NCI-H2107 treated with DMSO at 0.1 percent for 48 hours (cell line): ENCODE results near the gene RDH5.

ENCODE experiments used
- DNase-seq: peaks from one replicate; lab custom pipeline; 2025; ENCODE audit not compliant: unreplicated experiment; lab: John Stamatoyannopoulos, UW

The RDH5 gene, protein sequence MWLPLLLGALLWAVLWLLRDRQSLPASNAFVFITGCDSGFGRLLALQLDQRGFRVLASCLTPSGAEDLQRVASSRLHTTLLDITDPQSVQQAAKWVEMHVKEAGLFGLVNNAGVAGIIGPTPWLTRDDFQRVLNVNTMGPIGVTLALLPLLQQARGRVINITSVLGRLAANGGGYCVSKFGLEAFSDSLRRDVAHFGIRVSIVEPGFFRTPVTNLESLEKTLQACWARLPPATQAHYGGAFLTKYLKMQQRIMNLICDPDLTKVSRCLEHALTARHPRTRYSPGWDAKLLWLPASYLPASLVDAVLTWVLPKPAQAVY

DNA sequence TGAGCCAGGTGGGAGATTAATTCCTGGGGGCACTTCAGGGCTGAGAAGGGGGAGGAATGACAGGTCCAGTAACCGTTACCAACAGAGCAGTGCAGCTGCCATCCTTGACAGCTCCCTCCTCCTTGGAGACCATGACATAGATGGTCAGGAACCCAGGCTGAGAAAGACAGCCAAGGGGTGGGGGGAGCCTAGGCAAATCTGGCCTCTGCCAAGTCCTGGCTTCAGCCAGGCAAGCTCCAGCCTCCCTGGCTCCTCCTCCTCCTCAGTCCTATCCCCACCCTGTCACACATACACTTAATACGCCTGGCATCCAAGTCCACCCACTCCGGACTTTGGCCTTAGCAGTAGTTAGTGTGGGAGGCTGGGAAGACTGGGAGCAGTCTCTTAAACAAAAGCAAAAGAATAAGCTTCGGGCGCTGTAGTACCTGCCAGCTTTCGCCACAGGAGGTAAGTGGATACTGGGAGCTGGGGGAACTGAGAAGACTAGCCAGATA, at the start of gene RDH5:
Gene RDH5, plus strand, starts transcription at position 323 of the 494 bp plus-strand sequence. CDS start 792 bp downstream, outside the sequence.
- no peak for DNase-seq

DNA sequence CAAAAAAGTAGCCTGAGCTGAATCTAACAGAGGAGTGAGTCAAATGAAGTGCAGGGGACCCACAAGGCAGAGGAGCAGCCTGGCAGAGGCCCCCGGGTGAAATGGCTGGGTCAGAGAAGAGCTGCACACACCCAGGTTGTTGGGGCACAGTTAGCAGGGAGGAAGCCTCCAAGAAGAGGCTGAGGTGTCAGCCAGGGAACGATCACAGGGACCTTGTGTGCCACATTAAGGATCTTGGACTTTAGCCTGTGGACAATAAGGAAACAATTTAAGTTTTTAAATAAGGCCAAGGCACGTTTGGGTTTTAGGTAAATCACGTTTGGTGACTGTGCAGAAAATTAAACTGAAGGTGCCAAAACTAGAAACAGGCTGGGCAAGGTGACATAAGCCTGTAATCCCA, 48.4 kb upstream of the RDH5 start:
- no peak for DNase-seq

DNA sequence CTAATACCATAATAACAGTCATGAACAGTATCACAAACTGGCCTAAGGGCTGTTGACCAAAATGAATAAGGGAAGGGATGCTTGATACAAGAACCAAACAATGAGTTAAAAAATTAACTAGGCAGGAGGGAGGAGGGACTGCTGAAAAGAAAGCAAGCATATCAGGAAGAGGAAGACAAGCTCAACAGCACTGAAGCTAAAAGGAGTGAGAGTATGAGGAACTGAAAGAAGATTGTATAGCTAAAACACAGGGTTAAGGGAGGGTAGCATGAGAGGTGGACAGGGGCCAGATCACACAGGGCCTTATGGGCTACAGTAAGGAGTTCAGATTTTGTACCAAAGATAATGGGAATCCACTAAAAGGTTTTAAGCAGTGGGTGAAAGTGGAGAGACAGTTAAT, 46.6 kb upstream of the RDH5 start:
- DNase-seq = no peak

DNA sequence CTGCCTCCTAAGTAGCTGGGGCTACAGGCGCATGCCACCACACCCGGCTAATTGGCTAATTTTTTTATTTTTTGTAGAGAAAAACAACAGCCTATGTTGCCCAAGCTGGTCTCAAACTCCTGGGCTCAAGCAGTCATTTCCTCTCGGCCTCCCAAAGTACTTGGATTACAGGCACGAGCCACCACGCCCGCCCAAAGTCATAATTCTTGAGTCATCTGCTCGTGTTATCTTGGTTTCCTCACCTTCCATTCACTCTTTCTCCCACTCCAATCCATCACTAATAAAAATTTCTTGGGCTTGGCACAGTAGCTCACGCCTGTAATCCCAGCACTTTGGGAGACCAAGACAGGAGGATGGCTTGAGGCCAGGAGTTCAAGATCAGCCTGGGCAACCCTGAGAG, 44.5 kb upstream of the RDH5 start:
- no peak for DNase-seq

DNA sequence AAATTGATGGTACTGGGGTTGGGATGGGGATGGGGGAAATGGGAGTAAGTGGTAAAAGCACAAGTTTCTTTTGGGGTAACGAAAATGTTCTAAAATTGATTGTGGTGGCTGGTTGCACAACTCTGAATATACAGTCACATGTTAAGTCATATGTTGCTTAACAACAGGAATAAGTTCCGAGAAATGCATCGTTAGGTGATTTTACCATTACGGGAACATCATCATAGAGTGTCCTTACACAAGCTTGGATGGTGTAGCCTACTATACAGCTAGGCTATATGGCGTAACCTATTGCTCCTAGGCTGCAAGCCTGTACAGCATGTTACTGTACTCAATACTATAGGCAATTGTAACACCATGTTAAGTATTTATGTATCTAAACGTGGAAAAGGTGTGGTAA, 43.5 kb upstream of the RDH5 start:
- DNase-seq = no peak

DNA sequence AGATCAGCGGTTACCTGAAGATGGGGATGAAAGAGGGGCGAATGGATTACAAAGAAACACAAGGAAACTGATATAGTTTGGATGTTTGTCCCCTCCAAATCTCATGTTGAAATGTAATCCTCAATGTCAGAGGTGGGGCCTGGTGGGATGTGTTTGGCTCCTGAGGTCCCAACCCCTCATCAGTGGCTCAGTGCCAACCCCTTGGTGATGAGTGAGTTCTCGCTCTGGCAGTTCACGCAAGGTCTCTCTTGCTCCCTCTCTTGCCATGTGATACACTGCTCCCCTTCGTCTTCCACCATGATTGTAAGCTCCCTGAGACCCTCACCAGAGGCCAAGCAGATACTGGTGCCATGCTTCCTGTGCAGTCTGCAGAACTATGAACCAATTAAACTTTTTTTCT, 40.5 kb upstream of the RDH5 start:
- no peak for DNase-seq

DNA sequence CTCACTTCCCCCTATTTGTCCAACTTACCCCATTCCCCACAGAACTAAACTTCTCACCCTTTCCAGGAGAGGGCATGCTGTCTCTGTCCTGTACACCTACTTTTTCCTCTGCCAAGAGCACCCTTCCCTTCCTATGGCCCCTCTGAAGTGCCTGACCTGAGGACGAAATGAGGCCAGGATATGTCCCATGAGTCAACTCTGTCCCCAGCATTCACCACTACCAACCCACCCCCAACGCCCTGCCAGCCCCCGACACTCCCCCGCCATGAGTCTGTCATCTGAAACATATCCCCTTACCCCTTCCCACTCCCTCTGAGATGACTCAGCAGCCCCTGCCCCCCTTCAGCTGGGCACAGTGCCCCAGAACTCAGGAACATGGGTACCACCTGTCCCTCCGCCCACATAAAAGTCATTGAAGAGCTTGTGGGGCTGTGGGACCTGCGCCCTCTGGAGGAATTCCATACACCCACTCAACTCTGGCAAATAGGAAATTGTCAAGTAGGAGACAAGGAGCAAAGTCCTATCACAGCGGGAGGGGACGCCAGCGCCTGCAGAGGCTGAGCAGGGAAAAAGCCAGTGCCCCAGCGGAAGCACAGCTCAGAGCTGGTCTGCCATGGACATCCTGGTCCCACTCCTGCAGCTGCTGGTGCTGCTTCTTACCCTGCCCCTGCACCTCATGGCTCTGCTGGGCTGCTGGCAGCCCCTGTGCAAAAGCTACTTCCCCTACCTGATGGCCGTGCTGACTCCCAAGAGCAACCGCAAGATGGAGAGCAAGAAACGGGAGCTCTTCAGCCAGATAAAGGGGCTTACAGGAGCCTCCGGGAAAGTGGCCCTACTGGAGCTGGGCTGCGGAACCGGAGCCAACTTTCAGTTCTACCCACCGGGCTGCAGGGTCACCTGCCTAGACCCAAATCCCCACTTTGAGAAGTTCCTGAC, 38.8 kb upstream of the RDH5 start:
- no peak for DNase-seq

DNA sequence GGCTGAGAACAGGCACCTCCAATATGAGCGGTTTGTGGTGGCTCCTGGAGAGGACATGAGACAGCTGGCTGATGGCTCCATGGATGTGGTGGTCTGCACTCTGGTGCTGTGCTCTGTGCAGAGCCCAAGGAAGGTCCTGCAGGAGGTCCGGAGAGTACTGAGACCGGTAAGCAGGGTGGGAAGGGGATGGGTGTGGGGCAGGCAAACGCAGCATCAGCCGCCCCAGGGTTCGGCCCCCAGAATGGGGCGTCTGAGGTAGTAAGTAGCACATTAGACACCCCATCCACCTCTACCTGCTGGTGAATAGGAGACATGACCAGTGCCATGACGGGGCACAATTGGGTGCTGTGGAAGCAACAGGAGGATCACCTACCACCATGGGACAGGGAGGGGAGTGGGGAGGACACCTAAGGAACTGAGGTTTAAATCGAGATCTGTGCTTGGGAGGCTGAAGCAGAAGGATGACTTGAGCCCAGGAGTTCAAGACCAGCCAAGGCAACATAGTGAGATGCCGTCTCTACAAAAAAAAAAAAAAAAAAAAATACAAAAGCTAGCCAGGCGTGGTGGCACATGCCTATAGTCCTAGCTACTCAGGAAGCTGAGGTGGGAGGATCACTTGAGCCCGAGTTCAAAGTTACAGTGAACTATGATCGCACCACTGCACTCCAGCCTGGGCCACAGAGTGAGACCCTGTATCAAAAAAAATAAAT, 38.0 kb upstream of the RDH5 start:
- no peak for DNase-seq

DNA sequence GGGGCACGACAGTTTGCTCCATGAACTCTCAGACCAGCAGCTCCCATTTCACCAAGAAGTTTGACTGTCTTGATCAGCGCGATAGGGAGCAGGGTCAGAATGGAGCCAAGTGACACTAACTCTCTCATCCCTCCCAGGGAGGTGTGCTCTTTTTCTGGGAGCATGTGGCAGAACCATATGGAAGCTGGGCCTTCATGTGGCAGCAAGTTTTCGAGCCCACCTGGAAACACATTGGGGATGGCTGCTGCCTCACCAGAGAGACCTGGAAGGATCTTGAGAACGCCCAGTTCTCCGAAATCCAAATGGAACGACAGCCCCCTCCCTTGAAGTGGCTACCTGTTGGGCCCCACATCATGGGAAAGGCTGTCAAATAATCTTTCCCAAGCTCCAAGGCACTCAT, 36.5 kb upstream of the RDH5 start:
- no peak for DNase-seq

DNA sequence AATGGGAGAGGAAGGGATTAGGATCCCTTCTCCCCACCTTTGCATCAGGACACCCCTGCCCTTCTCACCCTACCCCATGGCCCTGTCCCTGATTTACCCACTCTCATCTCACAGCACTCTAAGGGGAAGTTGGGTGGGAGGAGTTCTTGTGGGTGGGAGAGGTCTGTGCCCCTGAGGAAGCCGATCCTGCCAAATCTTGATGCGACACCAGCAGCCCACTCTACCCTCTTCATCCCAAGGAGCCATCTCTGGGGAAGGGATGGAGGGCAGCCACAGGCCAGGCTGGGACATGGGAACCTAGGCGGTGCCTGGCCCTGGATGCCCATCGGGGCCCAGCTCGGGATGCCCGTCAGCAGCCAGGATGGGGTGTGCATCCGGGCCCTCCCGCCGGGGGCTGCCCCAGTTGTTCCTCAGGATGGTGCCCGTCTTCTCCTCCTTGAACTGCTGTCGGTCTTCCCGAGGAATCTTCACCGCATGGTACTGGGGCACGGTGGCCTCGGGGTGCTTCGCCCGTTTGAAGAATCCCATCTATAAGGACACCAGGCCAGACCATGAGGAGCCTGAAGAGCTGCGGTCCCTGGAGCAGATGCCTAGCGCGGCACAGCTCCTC, 35.3 kb upstream of the RDH5 start:
- DNase-seq = no peak

DNA sequence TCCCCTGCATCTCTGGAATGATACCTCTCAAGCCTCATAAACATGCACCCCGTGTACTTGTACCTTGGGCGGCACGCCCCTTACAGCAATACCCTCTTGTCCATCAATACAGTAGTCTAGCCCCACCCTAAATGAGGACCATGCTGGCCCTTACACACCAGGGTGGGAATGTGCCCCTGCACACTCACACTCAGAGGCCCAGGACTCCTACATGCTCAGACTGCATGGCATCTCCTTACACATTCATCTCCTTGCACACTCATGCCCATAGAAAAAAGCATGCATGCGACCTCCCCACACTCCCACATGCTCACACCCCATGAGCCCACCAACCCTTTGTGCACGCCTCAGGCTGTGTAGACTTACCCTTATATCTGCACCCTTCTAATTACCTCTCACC, 34.5 kb upstream of the RDH5 start:
- no peak for DNase-seq

DNA sequence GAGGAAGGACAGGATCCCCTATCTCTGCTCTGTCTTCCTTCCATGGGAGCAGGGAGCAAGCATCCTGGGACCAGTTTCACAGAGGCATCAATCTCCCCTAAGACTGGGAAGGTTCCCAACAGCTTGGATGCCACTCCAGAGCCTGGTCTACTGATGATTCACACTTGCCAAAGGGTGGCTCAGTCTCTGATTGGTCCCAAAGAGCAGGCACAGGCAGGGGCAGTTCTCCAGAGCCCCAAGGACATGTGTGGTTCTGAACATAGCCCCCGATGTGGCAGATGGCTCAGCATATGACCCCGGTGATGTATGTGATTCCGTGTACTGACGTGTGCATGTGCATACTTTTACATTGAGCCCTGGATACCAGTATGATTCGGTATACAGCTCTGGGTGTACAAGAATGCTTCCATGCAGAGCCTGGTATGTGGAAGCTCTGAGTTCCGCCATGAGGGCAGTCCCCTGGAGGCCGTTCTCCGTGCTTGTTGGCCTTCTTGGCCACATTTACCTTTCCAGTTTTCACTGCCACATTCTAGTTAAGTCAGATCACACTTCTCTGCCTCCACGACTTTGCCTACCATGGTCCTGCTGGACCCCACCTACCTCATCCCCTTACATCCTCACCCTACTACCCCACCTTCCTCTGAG, 33.7 kb upstream of the RDH5 start:
- DNase-seq = no peak

DNA sequence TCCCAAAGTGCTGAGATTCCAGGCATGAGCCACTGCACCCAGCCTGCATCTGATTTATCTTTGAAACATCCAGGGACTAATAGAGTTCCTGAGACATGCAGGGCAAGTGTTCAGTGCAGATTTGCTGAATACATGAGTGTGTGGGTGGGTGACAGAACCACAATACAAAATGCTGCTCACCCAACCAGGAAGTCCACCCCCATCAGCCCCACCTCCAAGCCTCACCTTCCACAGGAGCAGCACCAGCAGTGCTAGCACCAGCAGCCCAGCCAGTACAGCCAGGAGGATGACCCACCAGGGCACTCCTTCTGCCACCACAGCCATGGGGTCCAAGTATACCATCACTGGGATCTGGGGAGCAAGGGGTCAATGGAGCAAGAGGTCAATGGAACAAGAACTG, 32.4 kb upstream of the RDH5 start:
- DNase-seq = no peak

DNA sequence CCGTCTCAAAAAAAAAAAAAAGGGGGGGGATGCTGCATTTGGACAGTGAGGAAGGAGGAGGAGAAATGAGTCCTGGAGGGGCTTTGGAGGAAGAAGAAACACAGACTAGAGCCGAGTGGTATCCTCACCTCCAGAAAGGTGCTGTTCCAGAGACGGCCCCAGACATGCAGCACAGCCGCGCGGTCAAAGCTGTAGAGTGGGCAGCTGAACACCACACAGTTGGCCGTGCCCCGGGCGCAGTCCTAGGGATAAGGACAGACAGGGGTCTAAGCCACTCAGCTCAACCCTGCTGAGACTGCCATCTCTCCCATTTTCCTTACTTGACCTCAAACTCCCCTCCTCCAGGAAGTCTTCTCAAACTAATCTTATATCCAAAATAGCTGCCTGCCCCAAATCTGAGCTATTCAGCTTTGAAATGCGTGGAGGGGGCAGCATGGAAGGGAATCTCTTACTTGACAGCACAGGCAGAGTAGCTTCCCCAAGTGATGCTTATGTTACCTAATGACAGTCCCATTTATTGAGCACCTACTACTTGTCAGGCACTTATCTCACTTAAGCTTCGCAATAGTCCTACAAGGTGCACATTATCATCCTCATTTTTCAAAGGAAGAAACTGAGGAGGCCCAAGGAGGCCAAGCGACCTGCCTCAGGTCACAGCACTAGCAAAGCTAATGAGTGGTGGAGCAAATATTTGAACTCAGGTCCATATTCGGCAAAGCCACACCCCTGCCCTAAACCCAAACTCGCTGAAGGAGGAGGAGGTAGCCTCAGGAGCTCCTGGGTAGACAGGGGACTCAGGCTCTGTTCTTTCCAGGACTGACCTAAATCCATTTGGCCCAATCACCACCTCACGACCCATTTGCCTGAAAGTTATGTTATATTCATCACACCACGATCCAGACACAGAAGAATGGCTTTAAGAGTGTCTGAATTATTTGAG, 31.2 kb upstream of the RDH5 start:
- DNase-seq = no peak

DNA sequence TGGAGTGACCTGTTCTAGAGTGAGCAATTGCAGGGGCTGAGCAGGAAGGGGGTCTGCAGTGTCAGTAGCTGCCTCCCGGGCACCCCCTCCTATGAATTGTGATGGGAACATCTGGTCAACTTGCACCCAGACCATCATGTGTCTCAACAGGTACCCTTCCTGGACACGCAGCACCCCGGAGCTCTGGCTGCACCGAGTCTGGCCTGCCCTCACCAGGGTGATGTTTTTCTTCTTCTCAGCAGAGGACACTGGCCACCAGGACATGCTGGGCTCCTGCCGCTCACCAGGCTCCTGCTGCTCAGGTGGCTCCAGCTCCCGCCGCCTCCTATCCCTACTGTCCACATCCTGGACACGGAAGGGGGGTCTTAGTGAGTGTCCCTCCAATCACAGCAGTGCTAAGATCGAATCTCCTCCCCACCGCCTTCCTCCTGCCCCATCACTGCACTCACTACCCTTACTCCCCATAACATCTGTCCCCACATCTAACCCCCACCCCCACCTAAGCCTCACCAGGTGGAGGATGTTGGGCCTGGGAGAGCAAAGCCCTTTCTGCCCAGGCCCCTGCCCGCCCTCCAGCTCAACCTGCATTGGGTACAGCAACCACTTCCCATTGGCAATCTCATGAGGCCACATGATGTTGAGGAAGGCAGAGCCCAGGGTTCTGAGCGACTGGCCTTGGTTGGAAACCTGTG, 27.4 kb upstream of the RDH5 start:
- no peak for DNase-seq

DNA sequence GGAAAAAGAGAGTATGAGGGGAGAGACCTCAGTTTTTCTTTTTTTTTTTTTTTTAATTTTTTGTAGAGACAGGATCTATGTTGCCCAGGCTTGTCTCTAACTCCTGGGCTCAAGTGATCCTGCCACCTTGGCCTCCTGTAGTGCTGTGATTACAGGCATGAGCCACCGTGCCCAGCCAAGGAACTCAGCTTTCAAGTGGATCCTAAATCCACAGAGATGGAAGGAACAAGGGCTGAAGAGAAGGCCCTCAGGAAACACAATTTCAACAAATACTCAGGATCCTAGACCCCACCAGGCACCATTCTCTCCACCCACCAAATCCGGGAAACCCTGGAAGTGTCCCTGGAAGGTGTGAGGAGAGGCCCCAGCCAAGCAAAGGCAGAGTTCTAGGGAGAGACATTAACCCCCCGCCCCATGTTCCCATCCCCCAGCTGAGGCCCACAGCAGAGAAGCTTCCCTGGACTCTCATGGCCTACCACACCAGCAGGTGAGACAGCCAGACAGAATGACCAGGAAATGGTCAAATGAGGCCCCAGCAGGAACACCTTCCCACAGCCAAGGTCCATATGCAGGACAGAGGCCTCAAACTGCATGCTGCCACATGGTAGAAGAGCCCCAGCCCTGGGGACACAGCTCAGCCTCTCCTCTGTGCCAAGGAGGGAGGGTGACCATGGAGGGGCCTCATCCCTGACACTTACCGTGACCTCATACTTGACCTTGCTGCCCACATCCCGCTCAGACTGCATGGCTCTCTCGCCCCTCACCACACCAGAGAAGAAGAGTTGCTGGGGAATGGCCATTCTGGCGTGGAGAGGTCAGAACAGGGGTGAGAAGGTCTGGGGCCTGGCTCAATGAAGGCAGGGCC, 26.6 kb upstream of the RDH5 start:
- no peak for DNase-seq

DNA sequence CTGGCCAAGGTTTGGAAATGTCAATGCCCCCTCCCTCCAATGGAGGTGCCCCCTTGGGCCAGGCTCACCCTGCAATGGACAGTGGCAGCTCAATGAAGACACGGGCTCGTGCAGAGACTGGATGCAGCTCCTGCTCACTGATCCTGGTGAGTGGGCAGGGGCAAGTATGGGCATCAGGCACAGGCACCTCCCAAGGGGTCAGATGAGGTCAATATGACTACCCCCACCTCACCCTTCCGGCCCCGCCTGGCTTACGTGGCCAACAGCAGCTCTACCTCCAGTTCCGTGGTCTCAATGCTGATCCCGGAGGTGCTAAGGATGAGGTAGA, 26.0 kb upstream of the RDH5 start:
- DNase-seq = no peak

DNA sequence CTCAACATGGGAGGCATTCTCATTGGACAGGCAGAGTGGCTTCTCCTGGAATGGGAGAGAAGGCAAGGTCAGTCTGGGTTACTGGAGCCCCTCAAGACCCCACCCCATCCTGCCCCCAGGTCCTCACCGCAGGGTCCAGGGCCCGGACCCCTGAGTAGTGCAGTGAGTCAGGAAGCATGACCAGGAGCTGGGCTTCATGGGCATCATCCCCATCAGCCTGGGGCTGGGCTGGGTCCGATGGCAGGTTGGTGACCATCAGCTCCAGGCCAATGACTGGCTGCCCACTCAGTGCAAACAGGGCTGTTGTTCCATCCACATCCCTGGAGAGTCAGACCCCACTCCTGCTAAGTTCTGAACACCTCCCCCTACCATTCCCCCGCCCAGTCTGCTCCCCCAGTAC, 25.5 kb upstream of the RDH5 start:
- no peak for DNase-seq
